ACC112 (cell line): ENCODE data around the gene SFRP2.

Experiments
- H2AFZ ChIP-seq: fragments of 200-600 bp; sonication (generic); one replicate; pipeline ENCODE4 v1.6.0; 2017; ENCODE audit warnings: antibody characterized with exemption, low read length; ENCODE audit not compliant: unreplicated experiment
- H3K27ac ChIP-seq: fragments of 200-600 bp; sonication (generic); 2 replicates; pipeline ENCODE4 v1.5.1; 2014; ENCODE audit warnings: low read depth, mild to moderate bottlenecking, antibody characterized with exemption, low read length, moderate library complexity
- H3K27me3 ChIP-seq: fragments of 200-600 bp; sonication (generic); 2 replicates; pipeline ENCODE4 v1.6.1; 2014; ENCODE audit warnings: mild to moderate bottlenecking, antibody characterized with exemption, low read length, moderate library complexity, mixed read lengths; ENCODE audit not compliant: insufficient read depth
- H3K36me3 ChIP-seq: fragments of 200-600 bp; sonication (generic); 2 replicates; pipeline ENCODE4 v1.6.1; 2016; ENCODE audit warnings: mild to moderate bottlenecking, antibody characterized with exemption, low read length, moderate library complexity, mixed read lengths; ENCODE audit not compliant: insufficient read depth
- H3K4me1 ChIP-seq: fragments of 200-600 bp; sonication (generic); one replicate; pipeline ENCODE4 v1.6.1; 2016; ENCODE audit warnings: low read length, mixed read lengths; ENCODE audit not compliant: insufficient read depth, unreplicated experiment, control insufficient read depth
- H3K4me3 ChIP-seq: fragments of 200-600 bp; sonication (generic); 2 replicates; pipeline ENCODE4 v1.5.1; 2014; ENCODE audit warnings: mild to moderate bottlenecking, low read depth, low read length
- H3K79me2 ChIP-seq: fragments of 200-600 bp; sonication (generic); one replicate; pipeline ENCODE4 v1.6.0; 2016; ENCODE audit warnings: low read length; ENCODE audit not compliant: control insufficient read depth, unreplicated experiment, insufficient read depth

Gene SFRP2

DNA sequence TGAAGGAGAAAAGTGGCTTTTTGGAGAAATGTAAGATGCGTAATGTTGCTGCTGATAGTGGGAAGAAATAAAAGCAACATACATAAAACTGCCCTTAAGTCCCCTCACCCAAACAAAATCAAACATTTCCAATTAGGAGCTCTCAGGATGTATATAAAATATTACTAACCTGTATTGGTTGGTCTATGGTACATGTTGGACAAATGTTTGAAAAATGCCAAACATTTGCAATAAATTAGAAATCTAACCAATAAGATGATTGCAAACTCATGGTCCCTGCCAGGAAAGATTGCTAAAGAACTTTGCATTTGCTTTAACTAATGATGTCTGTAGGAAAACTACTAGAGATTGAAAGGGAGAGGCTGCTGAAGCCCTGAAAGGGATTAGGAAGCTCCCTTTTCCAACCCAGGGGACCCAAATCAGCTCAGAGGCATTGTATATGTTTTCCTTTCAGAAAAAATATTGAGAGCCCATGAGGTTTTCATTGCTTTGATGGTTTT is 1.8 kb downstream of the SFRP2 start:
- Histone ChIP-seq H3K4me1 (peaks cover 11% of the 10 kb centered on the region), H3K4me3 (no peak overlapping the region), H3K27ac (no peak overlapping the region), H3K36me3 (no peaks in the 10 kb centered on the region), H3K79me2 (no peaks in the 10 kb centered on the region), H2AFZ (no peak overlapping the region), H3K27me3 (peaks cover 55% of the 10 kb centered on the region)

DNA sequence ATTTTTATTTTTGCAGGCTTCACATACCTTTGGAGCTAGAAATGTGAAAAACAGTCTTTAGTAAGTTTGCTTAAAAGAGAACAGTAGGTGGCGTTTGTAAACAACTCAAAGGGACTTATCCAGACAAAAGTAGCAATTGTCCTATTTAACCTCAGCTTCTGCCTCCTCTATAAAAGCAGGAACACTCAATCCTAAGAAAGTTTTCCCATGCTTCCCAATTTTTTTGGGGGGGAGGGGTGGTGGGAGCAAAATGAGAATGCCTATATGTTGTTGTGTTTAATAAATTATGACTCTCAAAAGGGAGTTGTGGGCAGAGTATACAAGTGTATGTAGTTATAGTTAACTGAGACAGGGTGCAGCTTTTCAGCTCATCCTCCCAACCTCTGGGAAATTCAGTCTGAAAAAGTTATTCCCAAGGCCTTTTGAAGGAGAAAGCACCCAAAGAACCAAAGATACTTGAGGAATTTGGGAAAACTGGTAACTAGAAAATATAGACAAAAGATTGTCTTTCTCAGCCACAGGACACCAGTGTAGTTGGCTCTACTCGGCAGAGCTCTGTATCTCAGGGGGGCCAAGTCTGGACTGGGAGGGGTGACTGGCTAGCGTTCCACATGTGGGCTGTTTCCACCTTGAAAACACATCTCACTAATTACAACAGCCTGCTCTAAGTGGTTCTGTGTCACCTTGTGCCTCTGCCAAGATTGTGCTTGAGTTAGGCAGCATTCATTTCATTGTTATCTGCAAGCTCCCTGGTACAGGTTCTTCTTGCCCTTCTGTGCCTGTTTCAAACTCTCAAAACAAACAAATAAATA is 2.8 kb downstream of the SFRP2 start:
- Histone ChIP-seq H3K36me3 (no peaks in the 10 kb centered on the region), H3K79me2 (no peaks in the 10 kb centered on the region), H3K4me1 (peaks cover 18% of the 10 kb centered on the region), H3K27me3 (peaks cover 48% of the 10 kb centered on the region), H3K4me3 (no peak overlapping the region), H3K27ac (no peak overlapping the region), H2AFZ (no peak overlapping the region)

DNA sequence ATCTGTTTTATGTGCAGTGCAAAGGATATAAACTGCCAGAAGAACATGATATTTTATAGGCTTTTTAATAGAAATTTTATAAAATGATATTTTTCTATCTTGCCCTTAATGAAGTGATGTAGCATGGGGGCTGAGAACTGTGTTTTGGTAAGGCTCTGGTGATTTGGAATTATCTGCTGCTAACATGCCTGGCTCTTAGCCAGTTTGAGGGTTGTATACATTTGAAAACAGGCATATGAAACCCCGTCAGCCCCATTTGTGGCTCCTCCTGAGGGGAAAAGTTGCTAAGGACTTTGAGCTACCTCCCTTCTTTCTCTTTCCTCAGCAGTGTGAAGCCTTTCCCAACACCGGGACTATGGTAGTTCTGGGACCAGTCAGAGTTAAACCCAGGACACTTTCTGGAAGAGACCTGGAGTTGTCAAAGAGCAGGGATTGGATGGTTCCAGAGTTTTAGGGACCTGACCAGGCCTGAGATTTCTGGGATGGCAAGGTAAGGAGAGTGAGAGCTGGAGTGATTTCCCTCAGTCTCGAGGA is 4.7 kb downstream of the SFRP2 start:
- Histone ChIP-seq H3K4me1 (peaks cover 18% of the 10 kb centered on the region), H2AFZ (no peak overlapping the region), H3K79me2 (no peaks in the 10 kb centered on the region), H3K27ac (no peak overlapping the region), H3K36me3 (no peaks in the 10 kb centered on the region), H3K27me3 (peaks cover 31% of the 10 kb centered on the region), H3K4me3 (no peak overlapping the region)

DNA sequence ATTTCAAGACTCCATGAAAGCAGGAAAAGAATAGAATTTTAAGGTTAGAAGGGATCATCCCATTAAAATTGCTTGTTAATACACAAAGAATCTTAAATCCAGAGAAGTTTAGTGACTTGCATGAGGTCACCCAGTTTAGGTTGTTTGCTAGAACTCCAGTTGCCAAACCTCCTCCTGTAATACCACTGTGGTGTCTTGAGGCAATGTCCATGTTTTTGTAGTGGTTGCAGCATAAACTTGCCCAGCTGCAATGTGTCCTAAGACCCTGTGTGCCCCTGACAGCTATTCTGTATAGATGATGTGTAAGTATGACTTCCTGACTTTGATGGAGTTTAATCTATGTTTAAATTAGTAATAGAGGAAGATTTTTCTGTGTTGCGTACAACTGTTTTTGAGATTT is 6.3 kb downstream of the SFRP2 start:
- H3K27ac ChIP-seq: peak overlapping the region; percentile 77
- peak overlapping the region; percentile 17; the same call in 1 of the 2 replicates for H3K4me3 ChIP-seq
- no peak overlapping the region for H2AFZ ChIP-seq
- H3K4me1 ChIP-seq: peaks cover 20% of the 10 kb centered on the region
- peaks cover 15% of the 10 kb centered on the region for H3K27me3 ChIP-seq
- no peaks in the 10 kb centered on the region for H3K36me3 ChIP-seq
- no peaks in the 10 kb centered on the region for H3K79me2 ChIP-seq

DNA sequence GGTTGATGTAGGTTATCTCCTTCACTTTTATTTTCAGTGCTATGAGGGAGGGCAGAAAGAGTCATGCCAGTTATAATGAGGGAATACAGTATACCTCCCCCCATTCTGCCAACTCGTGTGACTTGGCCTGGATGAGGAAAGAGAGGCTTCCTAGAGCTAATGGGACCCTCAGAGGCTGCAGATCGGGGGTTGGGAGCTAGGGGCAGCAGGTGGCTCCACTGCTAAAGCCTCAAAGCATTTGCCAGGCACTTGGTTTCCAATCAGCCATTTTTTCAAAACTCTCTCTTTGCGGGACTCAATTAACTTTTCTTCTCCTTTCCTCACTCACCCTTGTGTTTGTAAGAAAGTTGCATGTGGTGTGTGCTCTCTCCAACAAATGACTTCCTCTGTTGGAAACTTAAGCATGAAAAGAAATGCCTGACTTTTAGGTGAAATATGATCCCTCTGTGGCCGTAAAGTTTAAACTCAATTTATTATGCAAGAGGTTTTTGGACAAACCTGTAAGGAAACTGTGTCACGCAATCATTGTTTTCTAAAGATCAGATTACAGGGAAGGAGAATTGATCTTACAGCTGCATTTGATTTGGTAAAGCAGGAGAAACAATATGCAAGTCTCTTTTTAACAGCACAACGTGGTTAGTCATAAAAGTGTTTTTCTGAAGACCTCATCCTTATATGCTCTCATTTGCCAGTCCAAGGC is 7.0 kb downstream of the SFRP2 start:
- Histone ChIP-seq H3K27me3 (peaks cover 7% of the 10 kb centered on the region; the same call in 1 of the 2 replicates), H3K4me1 (peaks cover 20% of the 10 kb centered on the region), H3K36me3 (no peaks in the 10 kb centered on the region), H2AFZ (no peak overlapping the region), H3K4me3 (peak overlapping the region; percentile 17; the same call in 1 of the 2 replicates), H3K27ac (peak overlapping the region; percentile 77), H3K79me2 (no peaks in the 10 kb centered on the region)

DNA sequence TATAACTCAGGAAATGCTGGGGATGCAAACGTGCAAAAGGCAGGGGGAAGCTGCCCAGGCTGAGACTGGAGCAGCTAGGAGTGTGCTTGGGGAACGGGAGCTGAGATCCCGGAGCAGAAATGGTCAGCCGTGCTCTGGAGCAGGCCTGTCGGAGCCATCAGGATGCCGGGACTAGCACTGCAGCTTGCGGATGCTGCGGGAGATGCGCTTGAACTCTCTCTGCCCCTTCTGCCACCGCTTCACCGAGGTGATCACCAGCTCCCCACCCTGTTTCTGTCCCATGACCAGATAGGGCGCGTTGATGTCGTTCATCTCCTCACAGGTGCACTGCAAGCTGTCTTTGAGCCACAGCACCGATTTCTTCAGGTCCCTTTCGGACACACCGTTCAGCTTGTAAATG is 7.6 kb downstream of the SFRP2 start:
- H3K36me3 ChIP-seq: no peaks in the 10 kb centered on the region
- peaks cover 2% of the 10 kb centered on the region; the same call in 1 of the 2 replicates for H3K27me3 ChIP-seq

DNA sequence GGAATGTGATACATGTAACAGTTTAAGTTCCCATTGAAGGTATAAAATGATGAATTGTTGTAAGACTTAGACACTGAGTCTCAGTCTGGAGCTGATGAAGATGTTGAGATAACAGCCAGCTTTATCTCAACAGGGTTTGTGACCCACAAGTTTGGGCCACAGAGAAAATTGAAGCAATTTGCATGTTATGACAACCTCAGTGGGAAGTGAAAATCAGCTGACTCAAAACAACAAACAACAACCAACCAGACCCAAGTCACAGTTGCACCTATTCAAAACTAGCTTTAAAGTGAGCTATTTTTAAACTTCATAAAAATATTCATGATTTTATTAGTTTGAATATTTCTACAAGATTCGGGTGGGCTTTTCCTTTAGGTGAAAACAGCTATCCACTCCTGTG is 8.0 kb downstream of the SFRP2 start:
- H3K36me3 ChIP-seq: no peaks in the 10 kb centered on the region
- H3K27me3 ChIP-seq: no peaks in the 10 kb centered on the region
- H3K27ac ChIP-seq: no peak overlapping the region
- peaks cover 20% of the 10 kb centered on the region for H3K4me1 ChIP-seq
- H2AFZ ChIP-seq: no peak overlapping the region
- H3K4me3 ChIP-seq: no peak overlapping the region
- H3K79me2 ChIP-seq: no peaks in the 10 kb centered on the region

More for the DNA sequence above, 7.6 kb downstream of the SFRP2 start:
- H2AFZ ChIP-seq: no peak overlapping the region
- H3K4me3 ChIP-seq: no peak overlapping the region
- no peak overlapping the region for H3K27ac ChIP-seq
- peaks cover 20% of the 10 kb centered on the region for H3K4me1 ChIP-seq
- no peaks in the 10 kb centered on the region for H3K79me2 ChIP-seq

DNA sequence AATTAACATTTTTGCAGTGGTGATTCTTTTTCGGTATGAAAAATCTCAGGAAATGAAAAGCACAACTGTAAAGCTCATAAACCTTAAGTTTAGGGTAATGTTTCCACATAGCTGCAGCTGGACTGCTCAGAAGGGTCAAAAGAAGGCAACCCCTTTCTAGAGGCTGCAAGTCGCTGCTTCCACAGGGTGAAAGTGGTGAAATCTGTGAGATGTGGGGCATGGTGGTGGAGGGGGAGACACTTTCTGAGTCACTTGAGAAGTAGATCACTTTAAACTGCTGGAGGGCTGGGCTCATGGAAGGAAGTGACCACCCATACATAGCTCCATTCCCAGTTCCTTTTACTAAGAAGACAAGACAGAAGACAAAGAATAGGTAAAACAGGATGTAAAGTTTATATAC is 8.7 kb downstream of the SFRP2 start:
- no peaks in the 10 kb centered on the region for H3K27me3 ChIP-seq
- no peaks in the 10 kb centered on the region for H3K79me2 ChIP-seq
- no peaks in the 10 kb centered on the region for H3K36me3 ChIP-seq
- no peak overlapping the region for H2AFZ ChIP-seq
- H3K4me3 ChIP-seq: no peak overlapping the region
- H3K4me1 ChIP-seq: peaks cover 20% of the 10 kb centered on the region
- no peak overlapping the region for H3K27ac ChIP-seq

DNA sequence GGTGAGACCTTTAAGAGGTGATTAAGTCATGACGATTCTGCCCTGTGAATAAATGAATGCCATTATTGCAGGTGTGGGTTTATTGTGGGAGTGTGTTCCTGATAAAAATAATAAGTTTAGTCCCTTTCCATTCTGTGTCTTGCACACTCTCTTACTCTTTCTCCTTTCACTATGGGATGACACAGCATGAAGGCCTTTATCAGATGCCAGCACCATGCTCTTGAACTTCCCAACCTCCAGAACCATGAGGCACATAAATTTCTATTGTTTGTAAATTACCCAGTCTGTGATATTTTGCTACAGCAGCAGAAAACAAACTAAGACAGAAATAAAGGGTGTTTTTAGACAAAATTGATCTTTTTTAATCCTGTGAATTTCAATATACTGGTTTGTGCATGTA is 10.5 kb downstream of the SFRP2 start:
- H2AFZ ChIP-seq: no peak overlapping the region
- H3K27me3 ChIP-seq: no peaks in the 10 kb centered on the region; the same call in 1 of the 2 replicates
- H3K4me1 ChIP-seq: peaks cover 20% of the 10 kb centered on the region
- no peaks in the 10 kb centered on the region for H3K36me3 ChIP-seq
- no peaks in the 10 kb centered on the region for H3K79me2 ChIP-seq
- H3K27ac ChIP-seq: no peak overlapping the region
- H3K4me3 ChIP-seq: no peak overlapping the region

DNA sequence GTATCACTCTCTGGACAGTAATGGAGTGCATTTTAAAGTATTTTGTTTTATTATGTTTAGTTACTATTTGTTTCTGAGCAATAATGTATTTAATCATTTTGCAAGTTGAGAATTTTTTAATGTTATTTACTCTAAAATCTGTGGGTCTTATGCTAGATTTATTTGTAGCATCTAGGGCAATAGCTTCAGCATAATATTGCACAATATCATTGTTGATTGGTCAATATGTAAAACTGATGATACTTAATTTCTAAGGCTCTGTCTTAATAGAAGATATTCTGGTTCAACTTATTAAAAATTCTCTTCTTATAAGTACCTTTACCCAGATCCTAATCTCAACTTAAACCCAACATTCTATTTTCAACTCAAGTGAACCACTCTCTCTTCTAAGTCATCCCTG is 11.5 kb downstream of the SFRP2 start:
- Histone ChIP-seq H3K27ac (no peak overlapping the region), H3K36me3 (no peaks in the 10 kb centered on the region), H3K4me3 (no peak overlapping the region), H3K4me1 (peaks cover 12% of the 10 kb centered on the region), H3K27me3 (no peaks in the 10 kb centered on the region; the same call in 1 of the 2 replicates), H2AFZ (no peak overlapping the region), H3K79me2 (no peaks in the 10 kb centered on the region)
